Fibroblast of skin of left biceps (primary cell): ENCODE measurements around the gene PRPF18.
A peak's percentile ranks its signal among the peaks of the same experiment; 100 is the strongest.

Experiments used
- DNase-seq, 2 experiments: peaks; one replicate each; pipeline ENCODE4 v3.0.0-alpha.2; 2013; ENCODE audit warnings: low read depth in 2 of 2

PRPF18 gene

DNA sequence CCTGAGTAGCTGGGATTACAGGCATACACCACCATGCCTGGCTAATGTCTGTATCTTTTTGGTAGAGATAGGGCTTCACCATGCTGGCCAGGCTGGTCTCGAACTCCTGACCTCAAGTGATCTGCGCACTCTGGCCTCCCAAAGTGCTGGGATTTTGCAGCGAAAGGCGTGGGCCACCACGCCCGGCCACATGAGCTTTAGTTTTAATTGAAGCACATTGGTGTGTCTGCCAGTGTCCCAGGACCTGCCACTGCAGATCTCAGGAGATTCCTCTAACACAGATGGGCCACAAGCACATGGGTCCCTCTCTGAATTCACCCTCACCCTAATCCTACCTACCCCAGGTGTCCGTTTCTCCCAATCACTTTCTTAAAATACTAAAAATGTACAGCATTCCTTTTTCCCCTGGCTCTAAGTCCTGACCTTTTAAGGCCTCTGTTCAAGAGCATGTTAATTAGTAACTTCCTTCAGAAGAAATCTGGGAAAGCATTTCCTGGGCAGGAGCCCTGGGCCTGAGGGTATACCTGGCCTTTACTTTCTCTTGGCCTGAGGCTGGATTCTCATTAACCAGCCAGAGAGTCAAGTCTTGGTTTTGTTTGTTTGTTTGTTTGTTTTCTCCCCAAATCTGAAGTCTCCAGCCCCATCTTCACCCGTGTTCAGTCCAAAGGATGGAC, 82.6 kb downstream of the PRPF18 start:
- DNase-seq = no peak

- no peak for DNase-seq
Measured at GRCh38 chr10:13669901-13670300, 83.1 kb downstream of the PRPF18 start.

DNA sequence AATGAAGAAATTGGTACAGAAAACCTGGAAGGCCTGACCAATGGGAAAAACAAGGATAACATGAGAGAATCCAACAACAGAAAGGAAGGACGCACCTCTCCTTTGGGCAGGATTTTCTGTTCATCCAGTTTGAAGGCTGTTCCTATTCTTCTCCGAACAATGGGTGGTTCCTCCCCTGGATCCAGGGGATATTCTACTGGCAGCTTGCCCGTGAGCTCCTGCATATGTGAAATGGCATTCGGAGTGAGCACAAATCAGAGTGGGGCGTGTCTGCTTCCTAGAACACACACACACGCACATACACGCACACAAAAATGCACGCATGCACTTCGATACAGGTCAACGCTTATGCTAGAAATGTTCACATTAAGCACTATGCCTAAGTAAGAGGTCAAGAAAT, 83.5 kb downstream of the PRPF18 start:
- DNase-seq = no peak

- DNase-seq = no peak
Measured at GRCh38 chr10:13671904-13672303, 85.1 kb downstream of the PRPF18 start.

DNA sequence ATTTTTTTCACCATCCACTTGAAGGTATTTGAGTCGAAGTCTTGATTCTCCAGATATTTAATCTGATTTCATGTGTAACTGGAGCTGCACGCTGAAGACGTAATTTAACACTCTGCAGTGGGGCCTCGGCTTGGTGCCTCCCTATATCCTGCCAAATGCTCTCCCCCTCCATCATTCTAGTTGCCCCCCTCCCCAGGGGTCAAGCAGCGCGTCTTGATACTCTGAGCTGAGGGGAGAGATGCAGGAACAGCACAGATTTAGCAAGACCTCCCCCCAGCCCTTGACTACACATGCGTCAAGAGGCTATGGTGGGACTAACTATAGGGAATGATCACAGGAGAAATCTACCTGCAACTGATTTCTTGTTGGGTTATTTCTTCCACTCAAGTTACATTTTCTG, 85.8 kb downstream of the PRPF18 start:
- no peak for DNase-seq

DNA sequence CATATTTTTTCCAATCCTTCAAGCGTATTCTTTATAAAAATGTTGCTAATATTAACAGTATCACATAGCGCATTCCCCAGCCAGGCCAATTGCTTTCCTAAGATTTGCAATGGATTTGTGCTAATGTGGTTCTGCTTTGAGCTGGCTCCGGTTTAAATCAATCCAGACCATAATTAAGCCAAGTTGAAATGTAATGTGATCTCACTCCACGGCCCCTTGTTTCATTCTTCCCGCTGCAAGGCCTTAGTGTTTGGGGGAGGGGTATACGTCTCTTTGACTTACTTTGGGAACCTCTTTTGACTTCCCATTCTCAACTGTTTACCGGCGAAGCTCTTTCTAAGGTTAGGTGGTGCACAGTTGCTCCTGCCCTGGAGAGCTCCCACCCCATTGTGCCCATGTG, 86.4 kb downstream of the PRPF18 start:
- peak; percentile 38 for DNase-seq

- DNase-seq = no peak
Measured at GRCh38 chr10:13674645-13675588, 88.2 kb downstream of the PRPF18 start.

GRCh38 chr10:13678101-13678843, 91.5 kb downstream of the PRPF18 start:
- DNase-seq = no peak
